H1 (cell line): ENCODE data around the gene CPZ.

Experiments used
- CEBPB ChIP-seq: IDR thresholded peaks from 2 replicates; pipeline ENCODE4 v1.6.1; 2012; ENCODE audit warnings: low read depth, low read length
- CHD2 ChIP-seq: IDR thresholded peaks from 2 replicates; pipeline ENCODE4 v1.6.1; 2012; ENCODE audit warnings: low read length, improper control_type of control experiment
- EGR1 ChIP-seq: IDR thresholded peaks from 2 replicates; pipeline ENCODE4 v1.6.1; 2011; ENCODE audit warnings: low read depth, low read length, borderline replicate concordance
- EZH2 ChIP-seq: fragments of 200-600 bp; sonication (generic); IDR thresholded peaks from 2 replicates; pipeline ENCODE4 v1.7.1; 2012; ENCODE audit warnings: low read depth, mild to moderate bottlenecking, moderate library complexity, low read length, inconsistent platforms; ENCODE audit not compliant: severe bottlenecking
- POLR2A ChIP-seq, 2 experiments: IDR thresholded peaks; 1 replicate in 1 of 2; 2 replicates in 1 of 2; pipeline ENCODE4 v1.6.1; 2011; ENCODE audit warnings: low read depth in 2 of 2, low read length in 2 of 2, mild to moderate bottlenecking in 2 of 2; ENCODE audit errors: control extremely low read depth in 1 of 2
- POLR2AphosphoS5 ChIP-seq: IDR thresholded peaks from 2 replicates; pipeline ENCODE4 v1.6.1; 2011; ENCODE audit warnings: low read depth, low read length
- RAD21 ChIP-seq, 2 experiments: IDR thresholded peaks in 1 of 2; conservative IDR thresholded peaks in 1 of 2; 2 replicates each; pipeline ENCODE4 v1.6.1; 2011; ENCODE audit warnings: low read depth in 2 of 2, low read length in 2 of 2, improper control_type of control experiment in 1 of 2, inconsistent platforms in 1 of 2, mild to moderate bottlenecking in 1 of 2, moderate library complexity in 1 of 2
- RFX5 ChIP-seq: IDR thresholded peaks from 2 replicates; pipeline ENCODE4 v1.6.1; 2011; ENCODE audit warnings: low read depth, low read length, improper control_type of control experiment, borderline replicate concordance
- RXRA ChIP-seq: IDR thresholded peaks from 2 replicates; pipeline ENCODE4 v1.6.1; 2011; ENCODE audit warnings: low read depth, mild to moderate bottlenecking, low read length, moderate library complexity; ENCODE audit not compliant: insufficient read depth
- SRF ChIP-seq: IDR thresholded peaks from 2 replicates; pipeline ENCODE4 v1.6.1; 2011; ENCODE audit warnings: mild to moderate bottlenecking, low read depth, low read length, moderate library complexity
- ZNF274 ChIP-seq: IDR thresholded peaks from 2 replicates; pipeline ENCODE4 v1.7.0; 2012; ENCODE audit warnings: low read length, borderline replicate concordance; ENCODE audit errors: extremely low read depth
- TF ChIP-seq, protein P1 (sequence below), 3 experiments: IDR thresholded peaks; 1 replicate in 2 of 3; 2 replicates in 1 of 3; pipeline versions ENCODE4 v1.5.1 to v1.6.1; 2011; ENCODE audit warnings: low read length in 3 of 3, mild to moderate bottlenecking in 3 of 3, inconsistent platforms in 2 of 3, low read depth in 1 of 3, moderate library complexity in 1 of 3; ENCODE audit not compliant: insufficient read depth in 1 of 3; ENCODE audit errors: control extremely low read depth in 1 of 3
- TF ChIP-seq, protein P2 (sequence below): IDR thresholded peaks from 2 replicates; pipeline ENCODE4 v1.6.1; 2011; ENCODE audit warnings: low read length, improper control_type of control experiment
- TF ChIP-seq, protein P3 (sequence below): IDR thresholded peaks from 2 replicates; pipeline ENCODE4 v1.6.1; 2012; ENCODE audit warnings: inconsistent platforms

DNA sequence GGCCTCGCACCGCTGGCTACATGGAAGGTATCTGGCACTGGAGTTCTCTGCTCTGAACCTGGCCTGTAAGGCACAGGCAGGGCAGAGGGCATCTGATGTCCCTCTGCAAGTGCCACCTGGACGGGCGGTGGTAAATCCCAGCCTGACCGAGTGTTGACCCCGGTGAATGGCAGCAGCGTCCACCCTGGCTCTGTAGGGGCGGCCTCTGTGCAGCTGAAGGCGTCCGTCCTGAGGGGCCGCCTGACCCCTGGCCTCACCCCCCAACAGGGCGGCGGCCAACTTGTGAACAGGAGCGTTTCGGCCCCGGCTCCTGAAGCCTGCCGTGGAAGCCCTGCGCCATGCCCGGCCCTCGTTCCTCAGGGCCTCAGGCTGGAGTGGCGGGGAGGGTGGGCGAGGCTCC lies 51.4 kb downstream of the CPZ start:
- TF ChIP-seq CEBPB (no peak), CHD2 (no peak), ZNF274 (no peak), EGR1 (no peak), POLR2A (IDR thresholded peaks at IDR 0.05; ENCODE audit: control extremely low read depth in 1 of 2, low read depth in 2 of 2, low read length in 2 of 2) (no peak), POLR2AphosphoS5 (no peak), RXRA (no peak), RAD21 (IDR thresholded peaks at IDR 0.05 in 1 of 2, conservative IDR thresholded peaks at IDR 0.05 in 1 of 2; ENCODE audit: low read depth in 2 of 2, low read length in 2 of 2) (no peak), SRF (no peak), EZH2 (no peak), RFX5 (no peak)
- TF ChIP-seq, protein P1, sequence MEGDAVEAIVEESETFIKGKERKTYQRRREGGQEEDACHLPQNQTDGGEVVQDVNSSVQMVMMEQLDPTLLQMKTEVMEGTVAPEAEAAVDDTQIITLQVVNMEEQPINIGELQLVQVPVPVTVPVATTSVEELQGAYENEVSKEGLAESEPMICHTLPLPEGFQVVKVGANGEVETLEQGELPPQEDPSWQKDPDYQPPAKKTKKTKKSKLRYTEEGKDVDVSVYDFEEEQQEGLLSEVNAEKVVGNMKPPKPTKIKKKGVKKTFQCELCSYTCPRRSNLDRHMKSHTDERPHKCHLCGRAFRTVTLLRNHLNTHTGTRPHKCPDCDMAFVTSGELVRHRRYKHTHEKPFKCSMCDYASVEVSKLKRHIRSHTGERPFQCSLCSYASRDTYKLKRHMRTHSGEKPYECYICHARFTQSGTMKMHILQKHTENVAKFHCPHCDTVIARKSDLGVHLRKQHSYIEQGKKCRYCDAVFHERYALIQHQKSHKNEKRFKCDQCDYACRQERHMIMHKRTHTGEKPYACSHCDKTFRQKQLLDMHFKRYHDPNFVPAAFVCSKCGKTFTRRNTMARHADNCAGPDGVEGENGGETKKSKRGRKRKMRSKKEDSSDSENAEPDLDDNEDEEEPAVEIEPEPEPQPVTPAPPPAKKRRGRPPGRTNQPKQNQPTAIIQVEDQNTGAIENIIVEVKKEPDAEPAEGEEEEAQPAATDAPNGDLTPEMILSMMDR (IDR thresholded peaks at IDR 0.05; ENCODE audit: control extremely low read depth in 1 of 3, insufficient read depth in 1 of 3, low read depth in 1 of 3, low read length in 3 of 3) = no peak
- TF ChIP-seq, protein P2, sequence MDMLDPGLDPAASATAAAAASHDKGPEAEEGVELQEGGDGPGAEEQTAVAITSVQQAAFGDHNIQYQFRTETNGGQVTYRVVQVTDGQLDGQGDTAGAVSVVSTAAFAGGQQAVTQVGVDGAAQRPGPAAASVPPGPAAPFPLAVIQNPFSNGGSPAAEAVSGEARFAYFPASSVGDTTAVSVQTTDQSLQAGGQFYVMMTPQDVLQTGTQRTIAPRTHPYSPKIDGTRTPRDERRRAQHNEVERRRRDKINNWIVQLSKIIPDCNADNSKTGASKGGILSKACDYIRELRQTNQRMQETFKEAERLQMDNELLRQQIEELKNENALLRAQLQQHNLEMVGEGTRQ = no peak
- TF ChIP-seq, protein P3, sequence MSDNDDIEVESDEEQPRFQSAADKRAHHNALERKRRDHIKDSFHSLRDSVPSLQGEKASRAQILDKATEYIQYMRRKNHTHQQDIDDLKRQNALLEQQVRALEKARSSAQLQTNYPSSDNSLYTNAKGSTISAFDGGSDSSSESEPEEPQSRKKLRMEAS = no peak
